Gastrocnemius medialis (tissue), 4 donors: ENCODE measurements around the gene ASS1.
A peak's percentile ranks its signal among the peaks of the same experiment; 100 is the strongest.

Experiments
- POLR2A ChIP-seq, 2 donors: fragments of 450-650 bp; IDR thresholded peaks; one replicate each; pipeline ENCODE4 v1.6.1; 2017; ENCODE audit warnings: antibody characterized with exemption in 2 of 2, mild to moderate bottlenecking in 2 of 2, moderate library complexity in 2 of 2
- TF ChIP-seq, protein P1 (sequence below), 5 experiments: fragments of 450-650 bp in 3 of 5; fragments of 200-600 bp in 2 of 5; sonication (generic) in 2 of 5; IDR thresholded peaks in 4 of 5; conservative IDR thresholded peaks in 1 of 5; 1 replicate in 4 of 5; 2 replicates in 1 of 5; pipeline ENCODE4 v1.5.1; 2016 to 2019; ENCODE audit warnings: antibody characterized with exemption in 5 of 5, mild to moderate bottlenecking in 3 of 5, moderate library complexity in 3 of 5

DNA sequence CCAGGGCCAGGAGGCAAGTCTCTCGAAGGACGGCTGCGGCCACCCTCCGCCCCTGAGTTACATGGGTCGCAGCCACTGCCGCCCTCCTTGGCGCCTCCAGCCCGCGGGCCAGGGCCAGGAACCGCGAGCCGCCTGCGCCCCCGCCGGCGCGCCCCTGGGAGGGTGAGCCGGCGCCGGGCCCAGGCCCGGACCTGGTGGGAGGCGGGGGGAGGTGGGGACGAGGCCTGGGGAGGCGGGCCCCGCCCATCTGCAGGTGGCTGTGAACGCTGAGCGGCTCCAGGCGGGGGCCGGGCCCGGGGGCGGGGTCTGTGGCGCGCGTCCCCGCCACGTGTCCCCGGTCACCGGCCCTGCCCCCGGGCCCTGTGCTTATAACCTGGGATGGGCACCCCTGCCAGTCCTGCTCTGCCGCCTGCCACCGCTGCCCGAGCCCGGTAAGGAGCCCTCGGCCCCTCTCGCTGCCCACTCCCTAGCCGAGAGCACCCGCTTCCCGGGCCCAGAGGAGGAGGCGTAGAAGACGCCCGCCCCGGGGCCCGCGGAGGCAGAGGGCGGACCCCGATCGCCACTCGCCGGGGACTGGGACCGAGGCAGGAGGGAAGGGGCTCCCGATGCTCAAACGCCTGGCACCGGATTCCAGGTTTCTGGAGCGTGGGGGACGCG, at the start of gene ASS1:
- TF ChIP-seq, protein P1, sequence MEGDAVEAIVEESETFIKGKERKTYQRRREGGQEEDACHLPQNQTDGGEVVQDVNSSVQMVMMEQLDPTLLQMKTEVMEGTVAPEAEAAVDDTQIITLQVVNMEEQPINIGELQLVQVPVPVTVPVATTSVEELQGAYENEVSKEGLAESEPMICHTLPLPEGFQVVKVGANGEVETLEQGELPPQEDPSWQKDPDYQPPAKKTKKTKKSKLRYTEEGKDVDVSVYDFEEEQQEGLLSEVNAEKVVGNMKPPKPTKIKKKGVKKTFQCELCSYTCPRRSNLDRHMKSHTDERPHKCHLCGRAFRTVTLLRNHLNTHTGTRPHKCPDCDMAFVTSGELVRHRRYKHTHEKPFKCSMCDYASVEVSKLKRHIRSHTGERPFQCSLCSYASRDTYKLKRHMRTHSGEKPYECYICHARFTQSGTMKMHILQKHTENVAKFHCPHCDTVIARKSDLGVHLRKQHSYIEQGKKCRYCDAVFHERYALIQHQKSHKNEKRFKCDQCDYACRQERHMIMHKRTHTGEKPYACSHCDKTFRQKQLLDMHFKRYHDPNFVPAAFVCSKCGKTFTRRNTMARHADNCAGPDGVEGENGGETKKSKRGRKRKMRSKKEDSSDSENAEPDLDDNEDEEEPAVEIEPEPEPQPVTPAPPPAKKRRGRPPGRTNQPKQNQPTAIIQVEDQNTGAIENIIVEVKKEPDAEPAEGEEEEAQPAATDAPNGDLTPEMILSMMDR (IDR thresholded peaks at IDR 0.05 in 4 of 5, conservative IDR thresholded peaks at IDR 0.05 in 1 of 5), result no peak
- peak; percentile 75 to 77 for TF ChIP-seq POLR2A (IDR thresholded peaks at IDR 0.05)
